Limb (tissue), 2 donors: ENCODE results near the gene RNF103.
A peak's percentile ranks its signal among the peaks of the same experiment; 100 is the strongest.

Experiments used
- DNase-seq, 2 donors: peaks; one replicate each; pipeline ENCODE4 v3.0.0-alpha.2; 2016; ENCODE audit errors: extremely low spot score in 2 of 2

Gene RNF103

DNA sequence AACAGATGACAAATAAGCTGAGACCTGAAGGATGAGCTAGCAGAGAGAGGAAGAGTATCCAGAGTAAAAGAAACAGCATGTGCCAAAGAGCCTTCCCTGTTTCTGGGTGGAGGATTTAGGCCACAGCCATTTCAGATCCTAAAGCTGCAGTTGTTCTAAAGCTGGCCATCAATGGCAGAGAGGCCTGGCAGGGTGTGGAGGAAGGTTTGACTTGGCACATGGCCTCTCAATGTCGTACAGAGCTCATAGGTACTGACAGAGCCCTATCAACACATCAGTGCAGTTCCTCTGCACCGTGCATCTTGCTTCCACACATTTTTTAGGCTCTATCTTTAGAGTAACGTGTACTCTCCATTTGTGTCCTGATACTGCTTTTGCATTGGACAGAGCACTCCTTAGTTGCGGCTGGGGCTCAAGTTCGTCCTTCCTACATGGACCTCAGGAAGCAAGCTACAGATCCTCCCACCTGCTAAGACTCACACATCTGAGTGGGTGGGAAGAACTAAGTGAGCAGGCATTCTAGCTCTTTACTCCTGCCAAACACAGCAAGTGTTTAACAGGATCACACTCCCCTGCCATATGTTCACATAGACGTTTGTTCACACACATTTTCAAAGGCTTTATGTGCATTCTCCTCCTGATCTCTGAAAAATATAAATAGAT is 57.4 kb downstream of the RNF103 start:
- no peak for DNase-seq

DNA sequence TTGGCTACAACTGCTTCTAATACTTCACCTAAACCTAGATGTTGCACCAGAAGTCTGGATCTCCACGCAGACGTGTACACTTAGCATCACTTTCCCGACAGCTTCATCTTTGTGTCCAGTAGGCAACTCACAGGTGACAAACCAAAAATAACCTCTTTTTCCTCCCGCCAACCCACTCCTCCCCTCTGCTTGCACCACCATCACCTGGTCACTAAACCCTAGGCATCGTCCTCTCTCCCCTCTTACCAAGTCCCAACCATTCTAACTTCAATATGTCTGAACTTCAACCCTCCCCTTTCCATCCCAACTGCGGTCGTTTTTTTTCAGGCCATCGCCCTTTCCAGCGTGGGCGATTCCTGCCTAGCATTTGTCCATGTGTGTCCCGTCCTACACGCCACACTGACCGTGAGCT is 60.0 kb downstream of the RNF103 start:
- DNase-seq: no peak

DNA sequence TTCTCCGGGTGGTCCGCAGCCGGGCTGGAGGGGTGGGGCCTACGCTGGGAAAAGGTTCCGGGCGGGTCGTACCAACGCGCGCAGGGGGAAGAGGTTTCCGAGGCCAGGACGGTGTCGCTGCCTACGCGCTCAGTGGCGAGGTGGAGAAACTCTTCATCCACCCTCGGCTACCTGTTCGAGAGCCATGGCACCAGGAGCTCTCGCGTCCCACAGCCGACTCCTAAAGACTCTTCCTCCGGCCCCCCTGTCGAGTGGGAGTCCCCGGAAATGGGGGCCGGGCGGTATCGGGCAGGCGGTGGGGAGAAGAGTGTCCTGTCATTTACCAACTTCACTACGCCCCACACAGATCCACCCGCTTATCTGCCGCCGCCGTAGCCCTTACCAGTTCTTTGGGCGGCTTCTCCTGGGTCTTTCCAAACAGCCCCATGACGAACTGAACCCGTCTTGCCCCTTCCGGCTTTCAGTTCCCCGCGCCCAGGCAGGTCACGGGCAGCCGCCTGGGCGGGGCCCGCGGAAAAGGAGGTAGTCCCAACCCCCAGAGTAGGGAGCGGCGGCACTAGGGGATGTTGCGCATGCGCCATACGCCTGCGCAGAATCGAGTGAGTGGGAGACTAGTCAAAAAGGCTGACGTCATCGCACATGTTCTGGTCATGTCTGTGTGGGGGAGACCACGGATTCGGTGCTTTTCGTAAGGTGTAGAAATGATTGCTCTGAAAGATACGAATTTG is 60.6 kb downstream of the RNF103 start, which contains the start of gene CHMP3:
Gene CHMP3 (minus strand): TSS at position 522 of the 728 bp plus-strand sequence. CDS start 95 bp downstream, at position 427.
- DNase-seq: peak; percentile 97 to 98

DNA sequence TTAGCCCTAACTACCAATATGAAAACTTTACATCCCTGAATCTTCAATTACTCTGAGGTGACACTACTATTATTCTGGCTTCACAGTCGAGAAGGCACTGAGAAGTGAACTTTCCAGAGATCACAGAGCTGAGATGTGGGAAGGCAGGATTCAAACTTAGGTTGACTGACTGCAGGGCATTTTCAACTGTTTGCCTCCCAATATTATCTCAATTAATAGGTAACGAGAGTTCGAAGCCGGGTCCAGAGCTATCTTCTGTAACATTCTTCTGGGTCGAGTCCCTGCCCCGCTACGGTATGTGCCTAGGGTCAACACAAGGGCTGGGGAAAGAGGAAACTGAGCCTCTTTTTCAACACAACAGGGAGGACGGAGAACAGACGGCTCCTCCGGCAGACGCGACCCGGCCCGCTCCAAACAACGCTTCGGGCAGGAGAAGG is 61.2 kb downstream of the RNF103 start:
- no peak for DNase-seq

DNA sequence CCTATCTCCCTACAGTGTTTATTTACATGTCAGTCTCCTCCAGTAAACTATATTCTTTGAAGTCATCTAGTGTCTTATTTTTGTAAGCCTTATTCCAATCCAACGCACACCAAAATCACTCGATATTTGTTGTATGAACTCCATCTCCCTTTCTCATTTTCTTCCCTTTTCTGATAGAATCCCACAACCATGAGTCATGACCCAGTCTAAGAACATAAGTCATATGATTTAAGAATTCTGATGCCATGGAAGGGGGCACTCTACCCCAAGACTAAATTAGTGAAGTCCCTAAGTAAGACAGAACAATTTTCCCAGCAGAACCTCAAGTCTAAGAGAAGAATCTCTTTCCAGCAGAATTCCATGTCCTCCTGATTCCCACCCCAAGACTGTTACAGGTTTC is 65.8 kb downstream of the RNF103 start:
- no peak for DNase-seq

DNA sequence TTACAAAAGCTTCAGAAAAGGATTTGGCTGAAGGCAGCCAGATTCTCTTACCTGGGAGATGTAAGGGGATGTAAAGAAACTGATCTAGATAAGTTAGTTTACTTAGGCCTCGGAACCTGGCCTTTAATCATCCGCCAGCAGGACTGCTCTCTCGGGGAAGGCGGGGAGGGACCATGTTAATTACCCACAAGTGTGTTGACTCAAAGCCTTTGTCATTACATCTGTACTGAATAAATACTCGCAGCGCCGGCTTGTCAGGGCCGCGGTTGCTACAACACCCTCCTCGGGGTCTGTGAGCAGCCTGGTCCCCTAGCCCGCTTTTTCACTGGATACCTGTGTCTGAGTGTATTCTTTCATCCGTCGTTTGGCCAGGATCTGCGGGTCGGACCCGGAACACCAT is 67.2 kb downstream of the RNF103 start:
- no peak for DNase-seq
